ENCODE measurements around the gene LMOD2. TPM values are rescaled to one million over a fixed set of nuclear protein-coding genes. Genes with fewer than 3 reads are reported as not detected.
A peak's percentile ranks its signal among the peaks of the same experiment; 100 is the strongest.

Gene LMOD2
- total and polyA plus RNA-seq, 11 donors = 202 to 1,479 (median 751) TPM

GRCh38 chr7:123637878-123638277, 17.8 kb upstream of the LMOD2 start:
- WGBS, 4 donors = 61 to 74% (median 70%) methylated on average over 2 of the region's 2 CpGs
- DNase-seq (no peak), ATAC-seq (no peak)
- Histone ChIP-seq H3K36me3 (no peaks in the 10 kb centered on the region), H3K4me3 (no peak overlapping the region), H3K4me1 (peaks cover 0 to 30% (median 6%) of the 10 kb centered on the region in 12 donors), H3K27ac (peak overlapping the region in 4 of 12 donors; percentile 2 to 74 (median 24)), H3K9me3 (no peaks in the 10 kb centered on the region), H3K27me3 (no peaks in the 10 kb centered on the region)
- TF ChIP-seq POLR2A (IDR thresholded peaks at IDR 0.05) = no peak
- no peak for TF ChIP-seq CTCF (IDR thresholded peaks at IDR 0.05)
- intact Hi-C loops (cut with DNase I) = loop anchor here in 6 of 10 donors (5.0 to 10.0 kb wide), 6 partner anchors 39 to 229 kb away; no protein-coding TSS in a partner anchor

- Histone ChIP-seq H3K9me3 (no peaks in the 10 kb centered on the region), H3K27me3 (no peaks in the 10 kb centered on the region), H3K4me3 (no peak overlapping the region), H3K4me1 (peaks cover 0 to 36% (median 8%) of the 10 kb centered on the region in 12 donors), H3K36me3 (no peaks in the 10 kb centered on the region), H3K27ac (peak overlapping the region in 3 of 12 donors; percentile 15 to 22 (median 16))
- TF ChIP-seq CTCF (IDR thresholded peaks at IDR 0.05) (no peak), POLR2A (IDR thresholded peaks at IDR 0.05) (no peak)
- 58 to 83% (median 72%) methylated on average over 2 of the region's 2 CpGs for WGBS, 4 donors
- ATAC-seq (no peak), DNase-seq (no peak)
- intact Hi-C loops (cut with DNase I) = loop anchor here in 6 of 10 donors (5.0 to 10.0 kb wide), 6 partner anchors 38 to 228 kb away; no protein-coding TSS in a partner anchor
Measured at GRCh38 chr7:123639631-123640030, 16.0 kb upstream of the LMOD2 start.

- peak overlapping the region in 1 of 12 donors; percentile 90 for H3K27ac ChIP-seq
- no peak for TF ChIP-seq POLR2A (IDR thresholded peaks at IDR 0.05)
- TF ChIP-seq CTCF (IDR thresholded peaks at IDR 0.05) = no peak
- H3K27me3 ChIP-seq = no peaks in the 10 kb centered on the region
- H3K36me3 ChIP-seq = no peaks in the 10 kb centered on the region
- intact Hi-C loops (cut with DNase I) = loop anchor here in 1 of 10 donors (5.0 kb wide), 1 partner anchor 37 kb away; no protein-coding TSS in a partner anchor
- peaks cover 0 to 43% (median 13%) of the 10 kb centered on the region in 12 donors for H3K4me1 ChIP-seq
- ATAC-seq = no peak
- DNase-seq = no peak
- H3K9me3 ChIP-seq = no peaks in the 10 kb centered on the region
- no peak overlapping the region for H3K4me3 ChIP-seq
Measured at GRCh38 chr7:123640583-123640982, 15.1 kb upstream of the LMOD2 start.

- Histone ChIP-seq H3K9me3 (no peaks in the 10 kb centered on the region), H3K4me1 (peaks cover 0 to 56% (median 22%) of the 10 kb centered on the region in 12 donors)
- 39 to 60% (median 51%) methylated on average over 5 of the region's 5 CpGs for WGBS, 4 donors
Measured at GRCh38 chr7:123641901-123642300, 13.8 kb upstream of the LMOD2 start.

More at GRCh38 chr7:123641901-123642300, 13.8 kb upstream of the LMOD2 start:
- Histone ChIP-seq H3K27me3 (no peaks in the 10 kb centered on the region), H3K27ac (peak overlapping the region in 8 of 12 donors; percentile 9 to 90 (median 83)), H3K4me3 (no peak overlapping the region), H3K36me3 (no peaks in the 10 kb centered on the region)
- ATAC-seq = no peak
- DNase-seq = no peak
- TF ChIP-seq POLR2A (IDR thresholded peaks at IDR 0.05) = no peak
- TF ChIP-seq CTCF (IDR thresholded peaks at IDR 0.05) = no peak
- intact Hi-C loops (cut with DNase I) = loop anchor here in 1 of 10 donors (5.0 kb wide), 1 partner anchor 35 kb away; no protein-coding TSS in a partner anchor

Measured in heart left ventricle (tissue), 16 donors.